Keratinocyte (primary cell): ENCODE data around the gene SYNJ2.

Experiments
- CTCF ChIP-seq, 3 experiments: IDR thresholded peaks in 1 of 3; conservative IDR thresholded peaks in 1 of 3; optimal IDR thresholded peaks in 1 of 3; 2 replicates in 2 of 3; 3 replicates in 1 of 3; pipeline versions ENCODE3 to v1.5.1; 2011; ENCODE audit warnings: low read length in 3 of 3, mild to moderate bottlenecking in 3 of 3, moderate library complexity in 2 of 3, control low read depth in 1 of 3, inconsistent platforms in 1 of 3; ENCODE audit not compliant: insufficient read depth in 2 of 3; ENCODE audit errors: extremely low read depth in 1 of 3
- EZH2 ChIP-seq: IDR thresholded peaks from one replicate; pipeline ENCODE4 v1.6.1; 2012; ENCODE audit warnings: inconsistent platforms, mild to moderate bottlenecking, low read length, moderate library complexity

GRCh38 chr6:158073776-158074175 lies 92.1 kb downstream of the SYNJ2 start:
- no peak for TF ChIP-seq CTCF (optimal IDR thresholded peaks at IDR 0.05 in 1 of 3, IDR thresholded peaks at IDR 0.05 in 1 of 3, conservative IDR thresholded peaks at IDR 0.05 in 1 of 3; ENCODE audit: extremely low read depth in 1 of 3, insufficient read depth in 2 of 3, low read length in 3 of 3)
- no peak for TF ChIP-seq EZH2
